Cardiac fibroblast (primary cell): ENCODE results near the gene ENOX2.

ENCODE experiments used
- DNase-seq, 2 donors: peaks; one replicate each; pipeline versions ENCODE4 v3.0.0 to v3.0.0-alpha.2; 2010; ENCODE audit warnings: low read depth in 2 of 2
- H3K4me3 ChIP-seq, 2 donors: replicated peaks in 1 of 2; 1 replicate in 1 of 2; 2 replicates in 1 of 2; pipeline ENCODE4 v1.5.1; 2011; ENCODE audit warnings: low read depth in 2 of 2, low read length in 2 of 2, mild to moderate bottlenecking in 2 of 2, moderate library complexity in 1 of 2
- CTCF ChIP-seq: IDR thresholded peaks from one replicate; pipeline ENCODE4 v1.5.1; 2011; ENCODE audit warnings: low read depth, mild to moderate bottlenecking, low read length, inconsistent platforms

ENOX2 gene

GRCh38 chrX:130879869-130880268 lies 23.1 kb downstream of the ENOX2 start:
- TF ChIP-seq CTCF, result no peak
- no peak overlapping the region for H3K4me3 ChIP-seq
- no peak for DNase-seq

GRCh38 chrX:130878350-130879341 lies 24.4 kb downstream of the ENOX2 start:
- peak; percentile 88 to 91 for DNase-seq
- no peak overlapping the region for H3K4me3 ChIP-seq
- TF ChIP-seq CTCF, result no peak

- no peak overlapping the region for H3K4me3 ChIP-seq
- peak in 1 of 2 donors; percentile 22 for DNase-seq
- no peak for TF ChIP-seq CTCF
Observed at GRCh38 chrX:130877892-130878341, 25.1 kb downstream of the ENOX2 start.

- no peak for DNase-seq
- no peak for TF ChIP-seq CTCF
- H3K4me3 ChIP-seq, result no peak overlapping the region
Observed at GRCh38 chrX:130876226-130876625, 26.8 kb downstream of the ENOX2 start.

- TF ChIP-seq CTCF, result no peak
- H3K4me3 ChIP-seq, result no peak overlapping the region
- peak in 1 of 2 donors; percentile 19 for DNase-seq
Observed at GRCh38 chrX:130874751-130875150, 28.3 kb downstream of the ENOX2 start.

GRCh38 chrX:130869239-130869638 lies 33.8 kb downstream of the ENOX2 start:
- no peak for TF ChIP-seq CTCF
- DNase-seq, result no peak
- H3K4me3 ChIP-seq, result no peak overlapping the region
